HEK293T (cell line): Measurements from ENCODE around the gene CBLB.

Experiments
- CTCF ChIA-PET: fragments of 350-600 bp; formaldehyde crosslinking; extraction: SDS; loops from one replicate; lab custom pipeline; 2021; ENCODE audit warnings: antibody characterized with exemption, inconsistent platforms; lab: Yijun Ruan, JAX
- POLR2A ChIA-PET: fragments of 350-600 bp; formaldehyde crosslinking; extraction: SDS; loops from one replicate; lab custom pipeline; 2020; ENCODE audit warnings: antibody characterized with exemption, inconsistent platforms; lab: Yijun Ruan, JAX
- DNase-seq: peaks from one replicate; pipeline ENCODE4 v3.0.0; 2012; ENCODE audit warnings: mixed read lengths; ENCODE audit errors: extremely low spot score
- ARNT ChIP-seq: fragments of 450-650 bp; IDR thresholded peaks from 2 replicates; pipeline ENCODE4 v1.6.1; 2017; ENCODE audit warnings: mild to moderate bottlenecking
- BHLHE40 ChIP-seq: fragments of 450-650 bp; IDR thresholded peaks from 2 replicates; pipeline ENCODE4 v1.6.1; 2016; ENCODE audit warnings: mild to moderate bottlenecking, moderate library complexity, borderline replicate concordance
- CTBP1 ChIP-seq: fragments of 450-650 bp; IDR thresholded peaks from 2 replicates; pipeline ENCODE4 v1.6.1; 2016; ENCODE audit warnings: borderline replicate concordance
- ELF4 ChIP-seq: fragments of 450-650 bp; IDR thresholded peaks from 2 replicates; pipeline ENCODE4 v1.6.1; 2017; ENCODE audit warnings: antibody characterized with exemption
- FOXA1 ChIP-seq: fragments of 450-650 bp; IDR thresholded peaks from 2 replicates; pipeline ENCODE4 v1.6.1; 2016; ENCODE audit warnings: mild to moderate bottlenecking
- FOXK2 ChIP-seq: fragments of 450-650 bp; IDR thresholded peaks from 2 replicates; pipeline ENCODE4 v1.6.1; 2016; ENCODE audit warnings: mild to moderate bottlenecking
- FOXM1 ChIP-seq: fragments of 450-650 bp; IDR thresholded peaks from 2 replicates; pipeline ENCODE4 v1.6.1; 2017; ENCODE audit warnings: mild to moderate bottlenecking, borderline replicate concordance
- HDGF ChIP-seq: fragments of 450-650 bp; IDR thresholded peaks from 2 replicates; pipeline ENCODE4 v1.6.1; 2017; ENCODE audit warnings: antibody characterized with exemption, borderline replicate concordance
- L3MBTL2 ChIP-seq: fragments of 450-650 bp; conservative IDR thresholded peaks from 2 replicates; pipeline ENCODE4 v1.6.1; 2016; ENCODE audit warnings: mild to moderate bottlenecking
- LEF1 ChIP-seq: fragments of 450-650 bp; IDR thresholded peaks from 2 replicates; pipeline ENCODE4 v1.6.1; 2017; ENCODE audit warnings: mild to moderate bottlenecking, borderline replicate concordance
- NFRKB ChIP-seq: fragments of 450-650 bp; IDR thresholded peaks from 2 replicates; pipeline ENCODE4 v1.6.1; 2016; ENCODE audit warnings: mild to moderate bottlenecking, moderate library complexity
- PKNOX1 ChIP-seq: fragments of 450-650 bp; IDR thresholded peaks from 2 replicates; pipeline ENCODE4 v1.6.1; 2016
- SP1 ChIP-seq: fragments of 450-650 bp; IDR thresholded peaks from 2 replicates; pipeline ENCODE4 v1.6.1; 2017
- SUZ12 ChIP-seq: fragments of 450-650 bp; IDR thresholded peaks from 2 replicates; pipeline ENCODE4 v1.6.1; 2016; ENCODE audit warnings: mild to moderate bottlenecking
- TARDBP ChIP-seq: fragments of 450-650 bp; IDR thresholded peaks from 2 replicates; pipeline ENCODE4 v1.6.1; 2016
- ZNF384 ChIP-seq: fragments of 450-650 bp; IDR thresholded peaks from 2 replicates; pipeline ENCODE4 v1.6.1; 2016

CBLB gene

GRCh38 chr3:105647047-105647446, 221.8 kb downstream of the CBLB start:
- TF ChIP-seq LEF1 = no peak
- no peak for TF ChIP-seq ZNF384
- no peak for TF ChIP-seq ELF4
- TF ChIP-seq FOXK2 = no peak
- no peak for TF ChIP-seq SP1
- TF ChIP-seq ARNT = no peak
- no peak for TF ChIP-seq NFRKB
- TF ChIP-seq TARDBP = no peak
- TF ChIP-seq FOXA1 = no peak
- no peak for TF ChIP-seq SUZ12
- POLR2A ChIA-PET = no interaction called here
- DNase-seq = no peak
- CTCF ChIA-PET = interaction anchor here (0.5 kb wide), 1 partner anchor 106 kb away, joined by 3 read pairs; no protein-coding TSS in a partner anchor

- POLR2A ChIA-PET = no interaction called here
- DNase-seq = no peak
- TF ChIP-seq BHLHE40 (no peak), LEF1 (no peak), CTBP1 (no peak), FOXA1 (no peak), ZNF384 (no peak), L3MBTL2 (no peak), PKNOX1 (no peak)
- CTCF ChIA-PET = no interaction called here
Observed at GRCh38 chr3:105639131-105639530, 229.7 kb downstream of the CBLB start.

- POLR2A ChIA-PET = no interaction called here
- no peak for DNase-seq
- CTCF ChIA-PET = no interaction called here
- no peak for TF ChIP-seq ARNT
- no peak for TF ChIP-seq ZNF384
- no peak for TF ChIP-seq SP1
- no peak for TF ChIP-seq FOXK2
- no peak for TF ChIP-seq LEF1
- no peak for TF ChIP-seq PKNOX1
- TF ChIP-seq HDGF = no peak
- no peak for TF ChIP-seq TARDBP
- no peak for TF ChIP-seq L3MBTL2
- TF ChIP-seq FOXA1 = no peak
- no peak for TF ChIP-seq CTBP1
- TF ChIP-seq BHLHE40 = no peak
Observed at GRCh38 chr3:105634708-105635107, 234.1 kb downstream of the CBLB start.

- ChIA-PET CTCF (interaction anchor here (0.6 kb wide), 1 partner anchor 223 kb away, joined by 4 read pairs; no protein-coding TSS in a partner anchor), POLR2A (no interaction called here)
- no peak for DNase-seq
- TF ChIP-seq NFRKB (no peak), BHLHE40 (no peak), ELF4 (no peak), SUZ12 (no peak), TARDBP (no peak), ZNF384 (no peak)
Observed at GRCh38 chr3:105629718-105630117, 239.1 kb downstream of the CBLB start.

- TF ChIP-seq BHLHE40 = no peak
- no peak for TF ChIP-seq FOXA1
- TF ChIP-seq HDGF = no peak
- no peak for TF ChIP-seq NFRKB
- TF ChIP-seq ZNF384 = no peak
- TF ChIP-seq TARDBP = no peak
- no peak for TF ChIP-seq FOXM1
- no peak for TF ChIP-seq LEF1
- no peak for TF ChIP-seq PKNOX1
- TF ChIP-seq FOXK2 = no peak
- TF ChIP-seq ARNT = no peak
- ChIA-PET POLR2A (no interaction called here), CTCF (no interaction called here)
- no peak for DNase-seq
Observed at GRCh38 chr3:105626739-105627138, 242.1 kb downstream of the CBLB start.

- DNase-seq = no peak
- POLR2A ChIA-PET = no interaction called here
- CTCF ChIA-PET = no interaction called here
- TF ChIP-seq NFRKB (no peak), CTBP1 (no peak), FOXM1 (no peak)
Observed at GRCh38 chr3:105622169-105622568, 246.6 kb downstream of the CBLB start.

GRCh38 chr3:105620236-105620635, 248.6 kb downstream of the CBLB start:
- CTCF ChIA-PET = no interaction called here
- POLR2A ChIA-PET = no interaction called here

More at GRCh38 chr3:105620236-105620635, 248.6 kb downstream of the CBLB start:
- no peak for DNase-seq
- TF ChIP-seq PKNOX1 (no peak), ZNF384 (no peak), ELF4 (no peak), NFRKB (no peak), BHLHE40 (no peak), ARNT (no peak), HDGF (no peak), FOXM1 (no peak), FOXK2 (no peak), SUZ12 (no peak)
